ENCODE measurements around the gene HORMAD1. TPM values are rescaled to one million over a fixed set of nuclear protein-coding genes. Genes with fewer than 3 reads are reported as not detected.
"Not testable (repeated sequence)": the region's sequence is repeated elsewhere in the genome, so short reads cannot be mapped to it uniquely, and the experiment has no call there.

The HORMAD1 gene
- total RNA-seq, 2 donors from 2014 or later = 0.19 TPM; not detected in 1

- peaks cover 22% of the 10 kb centered on the region for H3K4me1 Mint-ChIP-seq (ENCODE audit: low read depth)
- H3K36me3 Mint-ChIP-seq (ENCODE audit: insufficient read depth in 2 of 2) = peaks cover 0 to 18% of the 10 kb centered on the region in 2 donors
- H3K4me3 Mint-ChIP-seq = peak overlapping the region; percentile 57 to 76
- no peak overlapping the region for H3K27ac Mint-ChIP-seq
- no peaks in the 10 kb centered on the region for H3K27me3 Mint-ChIP-seq (ENCODE audit: low read depth)
- no peak for DNase-seq
- no peak for ATAC-seq (replicated peaks in 1 of 2)
- no peaks in the 10 kb centered on the region for H3K9me3 Mint-ChIP-seq
Observed at GRCh38 chr1:150695561-150695960, 25.1 kb downstream of the HORMAD1 start.

GRCh38 chr1:150692720-150693119, 28.0 kb downstream of the HORMAD1 start:
- Mint-ChIP-seq H3K27ac (no peak overlapping the region), H3K4me1 (ENCODE audit: low read depth) (peaks cover 30% of the 10 kb centered on the region), H3K4me3 (no peak overlapping the region), H3K27me3 (ENCODE audit: low read depth) (no peaks in the 10 kb centered on the region), H3K36me3 (ENCODE audit: insufficient read depth in 2 of 2) (peaks cover 0 to 25% of the 10 kb centered on the region in 2 donors), H3K9me3 (no peaks in the 10 kb centered on the region)
- DNase-seq = no peak
- ATAC-seq (replicated peaks in 1 of 2) = no peak

- no peak for DNase-seq
- H3K4me1 Mint-ChIP-seq (ENCODE audit: low read depth) = peaks cover 11% of the 10 kb centered on the region
- H3K27me3 Mint-ChIP-seq (ENCODE audit: low read depth) = no peaks in the 10 kb centered on the region
- H3K27ac Mint-ChIP-seq = no peak overlapping the region
- no peak overlapping the region for H3K4me3 Mint-ChIP-seq
- no peak for ATAC-seq (replicated peaks in 1 of 2)
- H3K36me3 Mint-ChIP-seq (ENCODE audit: insufficient read depth in 2 of 2) = peaks cover 0 to 15% of the 10 kb centered on the region in 2 donors
- H3K9me3 Mint-ChIP-seq = no peaks in the 10 kb centered on the region
Observed at GRCh38 chr1:150688763-150689162, 31.9 kb downstream of the HORMAD1 start.

- no peak overlapping the region for H3K4me3 Mint-ChIP-seq
- no peaks in the 10 kb centered on the region for H3K9me3 Mint-ChIP-seq
- no peak overlapping the region for H3K27ac Mint-ChIP-seq
- H3K36me3 Mint-ChIP-seq (ENCODE audit: insufficient read depth in 2 of 2) = peaks cover 0 to 9% of the 10 kb centered on the region in 2 donors
- no peak for ATAC-seq (replicated peaks in 1 of 2)
- peaks cover 12% of the 10 kb centered on the region for H3K4me1 Mint-ChIP-seq (ENCODE audit: low read depth)
- H3K27me3 Mint-ChIP-seq (ENCODE audit: low read depth) = no peaks in the 10 kb centered on the region
- no peak for DNase-seq
Observed at GRCh38 chr1:150686275-150686674, 34.4 kb downstream of the HORMAD1 start.

GRCh38 chr1:150683914-150684313, 36.8 kb downstream of the HORMAD1 start:
- Mint-ChIP-seq H3K27me3 (ENCODE audit: low read depth) (no peaks in the 10 kb centered on the region), H3K4me1 (ENCODE audit: low read depth) (peaks cover 10% of the 10 kb centered on the region), H3K9me3 (no peaks in the 10 kb centered on the region), H3K4me3 (no peak overlapping the region), H3K36me3 (ENCODE audit: insufficient read depth in 2 of 2) (peaks cover 0 to 9% of the 10 kb centered on the region in 2 donors), H3K27ac (no peak overlapping the region)
- DNase-seq (no peak), ATAC-seq (replicated peaks in 1 of 2) (no peak)

- Mint-ChIP-seq H3K36me3 (ENCODE audit: insufficient read depth in 2 of 2) (peaks cover 0 to 2% of the 10 kb centered on the region in 2 donors), H3K4me1 (ENCODE audit: low read depth) (peaks cover 10% of the 10 kb centered on the region), H3K9me3 (no peaks in the 10 kb centered on the region), H3K4me3 (no peak overlapping the region), H3K27ac (no peak overlapping the region), H3K27me3 (ENCODE audit: low read depth) (no peaks in the 10 kb centered on the region)
- DNase-seq (no peak), ATAC-seq (replicated peaks in 1 of 2) (no peak)
Observed at GRCh38 chr1:150678988-150679387, 41.7 kb downstream of the HORMAD1 start.

GRCh38 chr1:150674881-150675280, 45.8 kb downstream of the HORMAD1 start:
- no peak overlapping the region for H3K27ac Mint-ChIP-seq
- H3K9me3 Mint-ChIP-seq = no peaks in the 10 kb centered on the region
- peaks cover 0 to 6% of the 10 kb centered on the region in 2 donors for H3K36me3 Mint-ChIP-seq (ENCODE audit: insufficient read depth in 2 of 2)
- H3K27me3 Mint-ChIP-seq (ENCODE audit: low read depth) = no peaks in the 10 kb centered on the region
- H3K4me3 Mint-ChIP-seq = no peak overlapping the region
- no peak for DNase-seq
- ATAC-seq (replicated peaks in 1 of 2) = no peak
- H3K4me1 Mint-ChIP-seq (ENCODE audit: low read depth) = peaks cover 7% of the 10 kb centered on the region

- H3K27ac Mint-ChIP-seq = no peak overlapping the region
- peaks cover 5 to 9% of the 10 kb centered on the region in 2 donors for H3K36me3 Mint-ChIP-seq (ENCODE audit: insufficient read depth in 2 of 2)
- DNase-seq (no peak), ATAC-seq (replicated peaks in 1 of 2) (no peak)
- no peaks in the 10 kb centered on the region for H3K9me3 Mint-ChIP-seq
- no peak overlapping the region for H3K4me3 Mint-ChIP-seq
- H3K27me3 Mint-ChIP-seq (ENCODE audit: low read depth) = no peaks in the 10 kb centered on the region
- H3K4me1 Mint-ChIP-seq (ENCODE audit: low read depth) = peaks cover 4% of the 10 kb centered on the region
Observed at GRCh38 chr1:150663321-150663720, 57.4 kb downstream of the HORMAD1 start.

GRCh38 chr1:150662811-150663210, 57.9 kb downstream of the HORMAD1 start:
- peaks cover 6 to 9% of the 10 kb centered on the region in 2 donors for H3K36me3 Mint-ChIP-seq (ENCODE audit: insufficient read depth in 2 of 2)
- no peak overlapping the region for H3K4me3 Mint-ChIP-seq
- H3K27me3 Mint-ChIP-seq (ENCODE audit: low read depth) = no peaks in the 10 kb centered on the region
- DNase-seq (no peak), ATAC-seq (replicated peaks in 1 of 2) (no peak)
- H3K9me3 Mint-ChIP-seq = no peaks in the 10 kb centered on the region
- peak overlapping the region; percentile 20 for H3K27ac Mint-ChIP-seq
- H3K4me1 Mint-ChIP-seq (ENCODE audit: low read depth) = peaks cover 4% of the 10 kb centered on the region

- no peaks in the 10 kb centered on the region for H3K27me3 Mint-ChIP-seq (ENCODE audit: low read depth)
- peaks cover 6 to 8% of the 10 kb centered on the region in 2 donors for H3K36me3 Mint-ChIP-seq (ENCODE audit: insufficient read depth in 2 of 2)
- ATAC-seq (replicated peaks in 1 of 2) = no peak
Observed at GRCh38 chr1:150661156-150661555, 59.5 kb downstream of the HORMAD1 start.

GRCh38 chr1:150660584-150660983, 60.1 kb downstream of the HORMAD1 start:
- Mint-ChIP-seq H3K27me3 (ENCODE audit: low read depth) (no peaks in the 10 kb centered on the region), H3K4me1 (ENCODE audit: low read depth) (no peaks in the 10 kb centered on the region), H3K27ac (no peak overlapping the region), H3K9me3 (no peaks in the 10 kb centered on the region), H3K4me3 (no peak overlapping the region), H3K36me3 (ENCODE audit: insufficient read depth in 2 of 2) (peaks cover 6 to 8% of the 10 kb centered on the region in 2 donors)
- DNase-seq (no peak), ATAC-seq (replicated peaks in 1 of 2) (no peak)

More at GRCh38 chr1:150661156-150661555, 59.5 kb downstream of the HORMAD1 start:
- Mint-ChIP-seq H3K4me1 (ENCODE audit: low read depth) (no peaks in the 10 kb centered on the region), H3K27ac (no peak overlapping the region), H3K4me3 (no peak overlapping the region), H3K9me3 (no peaks in the 10 kb centered on the region)
- DNase-seq = no peak

- H3K4me3 Mint-ChIP-seq; H3K36me3 Mint-ChIP-seq (ENCODE audit: insufficient read depth in 2 of 2); H3K4me1 Mint-ChIP-seq (ENCODE audit: low read depth): not testable (repeated sequence)
Observed at GRCh38 chr1:150657064-150657463, 63.6 kb downstream of the HORMAD1 start.

GRCh38 chr1:150654635-150655034, 66.1 kb downstream of the HORMAD1 start:
- H3K36me3 Mint-ChIP-seq (ENCODE audit: insufficient read depth in 2 of 2); DNase-seq; H3K4me1 Mint-ChIP-seq (ENCODE audit: low read depth); H3K27ac Mint-ChIP-seq; H3K9me3 Mint-ChIP-seq; H3K27me3 Mint-ChIP-seq (ENCODE audit: low read depth); ATAC-seq (replicated peaks in 1 of 2); H3K4me3 Mint-ChIP-seq: not testable (repeated sequence)

More at GRCh38 chr1:150657064-150657463, 63.6 kb downstream of the HORMAD1 start:
- H3K9me3 Mint-ChIP-seq; H3K27ac Mint-ChIP-seq; ATAC-seq (replicated peaks in 1 of 2); H3K27me3 Mint-ChIP-seq (ENCODE audit: low read depth); DNase-seq: not testable (repeated sequence)

- Mint-ChIP-seq H3K4me1 (ENCODE audit: low read depth) (peaks cover 9% of the 10 kb centered on the region), H3K27me3 (ENCODE audit: low read depth) (no peaks in the 10 kb centered on the region), H3K9me3 (no peaks in the 10 kb centered on the region), H3K4me3 (no peak overlapping the region), H3K27ac (no peak overlapping the region), H3K36me3 (ENCODE audit: insufficient read depth in 2 of 2) (peaks cover 0 to 6% of the 10 kb centered on the region in 2 donors)
- ATAC-seq (replicated peaks in 1 of 2) (no peak), DNase-seq (no peak)
Observed at GRCh38 chr1:150650193-150650592, 70.5 kb downstream of the HORMAD1 start.
